ENCODE results near the gene TMED6.
A peak's percentile ranks its signal among the peaks of the same experiment; 100 is the strongest.

The TMED6 gene

DNA sequence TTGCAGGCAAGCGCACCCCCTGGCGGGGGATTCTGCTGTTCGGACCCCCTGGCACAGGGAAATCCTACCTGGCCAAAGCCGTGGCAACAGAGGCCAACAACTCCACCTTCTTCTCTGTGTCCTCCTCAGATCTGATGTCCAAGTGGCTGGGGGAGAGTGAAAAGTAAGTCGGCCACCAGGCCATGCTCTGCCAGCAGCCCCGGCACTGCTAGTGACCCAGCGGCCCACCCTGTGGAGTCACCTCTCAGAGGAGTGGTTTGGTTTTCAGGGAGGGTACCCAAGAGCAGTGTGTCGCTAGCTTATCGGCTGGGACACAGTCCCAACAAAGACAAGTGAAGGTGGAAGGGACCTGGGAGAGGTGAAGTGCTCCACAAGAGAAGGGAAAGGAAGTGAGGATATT is 32.2 kb downstream of the TMED6 start:
- no peak for DNase-seq
- no peaks in the 10 kb centered on the region for H3K9me3 Mint-ChIP-seq
- no peak overlapping the region for H3K4me3 Mint-ChIP-seq
- peaks cover 23% of the 10 kb centered on the region for H3K4me1 Mint-ChIP-seq
- TF ChIP-seq, protein P1, sequence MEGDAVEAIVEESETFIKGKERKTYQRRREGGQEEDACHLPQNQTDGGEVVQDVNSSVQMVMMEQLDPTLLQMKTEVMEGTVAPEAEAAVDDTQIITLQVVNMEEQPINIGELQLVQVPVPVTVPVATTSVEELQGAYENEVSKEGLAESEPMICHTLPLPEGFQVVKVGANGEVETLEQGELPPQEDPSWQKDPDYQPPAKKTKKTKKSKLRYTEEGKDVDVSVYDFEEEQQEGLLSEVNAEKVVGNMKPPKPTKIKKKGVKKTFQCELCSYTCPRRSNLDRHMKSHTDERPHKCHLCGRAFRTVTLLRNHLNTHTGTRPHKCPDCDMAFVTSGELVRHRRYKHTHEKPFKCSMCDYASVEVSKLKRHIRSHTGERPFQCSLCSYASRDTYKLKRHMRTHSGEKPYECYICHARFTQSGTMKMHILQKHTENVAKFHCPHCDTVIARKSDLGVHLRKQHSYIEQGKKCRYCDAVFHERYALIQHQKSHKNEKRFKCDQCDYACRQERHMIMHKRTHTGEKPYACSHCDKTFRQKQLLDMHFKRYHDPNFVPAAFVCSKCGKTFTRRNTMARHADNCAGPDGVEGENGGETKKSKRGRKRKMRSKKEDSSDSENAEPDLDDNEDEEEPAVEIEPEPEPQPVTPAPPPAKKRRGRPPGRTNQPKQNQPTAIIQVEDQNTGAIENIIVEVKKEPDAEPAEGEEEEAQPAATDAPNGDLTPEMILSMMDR (IDR thresholded peaks at IDR 0.05): no peak
- no peaks in the 10 kb centered on the region for H3K27me3 Mint-ChIP-seq (ENCODE audit: low read depth, poor library complexity)
- peak overlapping the region; percentile 98 for H3K27ac Mint-ChIP-seq
- H3K36me3 Mint-ChIP-seq (ENCODE audit: low read depth): peaks cover 51% of the 10 kb centered on the region

DNA sequence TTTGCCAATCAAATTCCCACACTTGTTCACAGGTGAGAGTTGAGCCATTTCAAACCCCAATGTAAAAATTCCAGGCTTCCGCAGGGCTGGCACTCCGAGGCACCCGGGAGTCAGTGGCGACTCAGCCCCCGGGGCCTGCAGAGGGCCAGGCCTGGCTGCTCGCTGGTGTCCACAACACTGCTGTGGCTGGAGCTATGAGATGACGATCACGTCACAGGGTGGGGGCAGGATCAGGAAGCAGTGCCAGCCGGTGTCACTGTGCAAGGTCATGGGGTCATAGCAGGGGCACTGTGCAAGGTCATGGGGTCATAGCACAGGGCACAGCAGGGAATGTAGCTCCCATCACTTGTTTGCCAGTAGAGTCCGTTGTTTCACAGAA is 32.7 kb downstream of the TMED6 start:
- H3K27ac Mint-ChIP-seq: no peak overlapping the region
- TF ChIP-seq, protein P1 (IDR thresholded peaks at IDR 0.05): no peak
- H3K4me3 Mint-ChIP-seq: no peak overlapping the region
- peaks cover 54% of the 10 kb centered on the region for H3K36me3 Mint-ChIP-seq (ENCODE audit: low read depth)
- peaks cover 24% of the 10 kb centered on the region for H3K4me1 Mint-ChIP-seq
- no peaks in the 10 kb centered on the region for H3K27me3 Mint-ChIP-seq (ENCODE audit: low read depth, poor library complexity)
- no peak for DNase-seq
- H3K9me3 Mint-ChIP-seq: no peaks in the 10 kb centered on the region

DNA sequence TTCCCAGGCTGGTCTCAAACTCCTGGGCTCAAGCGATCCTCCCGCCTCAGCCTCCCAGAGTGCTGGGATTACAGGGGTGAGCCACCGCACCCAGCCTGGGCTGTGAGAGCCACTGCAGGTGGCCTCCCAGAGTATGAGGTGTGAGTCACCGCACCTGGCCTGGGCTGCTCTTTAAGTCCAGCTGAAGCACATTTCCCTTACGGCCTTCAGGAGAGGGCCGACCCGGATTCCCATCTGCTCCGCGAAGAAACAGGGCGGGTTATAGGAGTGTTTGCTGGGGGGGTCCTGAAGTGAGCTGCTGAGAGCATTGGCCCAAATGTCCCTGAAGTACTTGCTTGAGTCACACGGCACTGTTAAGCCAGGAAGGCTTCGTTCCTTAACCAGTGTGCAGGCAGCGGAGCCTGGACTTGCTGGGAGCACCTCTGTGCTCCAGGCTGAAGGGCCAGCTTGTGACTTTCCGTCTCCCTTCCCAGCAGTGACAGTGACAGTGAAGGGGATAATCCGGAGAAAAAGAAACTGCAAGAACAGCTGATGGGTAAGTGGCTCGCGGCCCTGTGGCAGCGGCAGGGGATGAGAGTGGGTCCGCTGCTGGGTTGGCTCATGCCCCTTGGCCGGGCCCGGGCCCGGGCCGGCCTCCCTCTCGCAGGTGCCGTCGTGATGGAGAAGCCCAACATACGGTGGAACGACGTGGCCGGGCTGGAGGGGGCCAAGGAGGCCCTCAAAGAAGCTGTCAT is 33.2 kb downstream of the TMED6 start:
- Mint-ChIP-seq H3K4me1 (peaks cover 29% of the 10 kb centered on the region), H3K27ac (peak overlapping the region; percentile 72), H3K36me3 (ENCODE audit: low read depth) (peaks cover 60% of the 10 kb centered on the region), H3K9me3 (no peaks in the 10 kb centered on the region), H3K4me3 (no peak overlapping the region), H3K27me3 (ENCODE audit: low read depth, poor library complexity) (no peaks in the 10 kb centered on the region)
- TF ChIP-seq, protein P1 (IDR thresholded peaks at IDR 0.05): no peak
- DNase-seq: no peak

DNA sequence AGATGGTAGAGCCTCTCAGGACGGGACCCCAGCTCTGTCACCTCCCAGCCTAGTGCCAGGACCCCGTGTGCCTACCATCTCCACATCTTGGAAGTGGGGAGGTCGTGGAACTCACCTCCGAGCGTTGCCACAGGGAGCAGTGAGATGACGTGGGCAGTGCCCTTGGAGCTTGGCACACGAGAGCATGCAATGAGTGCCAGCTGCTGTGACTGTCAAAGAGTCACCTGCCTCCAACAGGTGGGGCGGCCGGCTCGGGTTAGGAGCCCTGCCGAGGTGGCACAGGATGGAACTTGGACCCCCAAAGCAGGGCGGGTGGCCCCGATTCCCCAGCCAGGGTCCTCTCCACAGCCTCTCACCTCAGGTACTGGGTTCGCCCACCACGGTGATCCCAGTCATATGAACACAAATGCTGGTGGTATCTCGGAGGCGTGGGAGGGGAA is 35.0 kb downstream of the TMED6 start:
- Mint-ChIP-seq H3K4me3 (no peak overlapping the region), H3K36me3 (ENCODE audit: low read depth) (peaks cover 47% of the 10 kb centered on the region), H3K27me3 (ENCODE audit: low read depth, poor library complexity) (no peaks in the 10 kb centered on the region), H3K27ac (no peak overlapping the region), H3K9me3 (no peaks in the 10 kb centered on the region), H3K4me1 (peaks cover 29% of the 10 kb centered on the region)
- no peak for DNase-seq
- TF ChIP-seq, protein P1 (IDR thresholded peaks at IDR 0.05): no peak

DNA sequence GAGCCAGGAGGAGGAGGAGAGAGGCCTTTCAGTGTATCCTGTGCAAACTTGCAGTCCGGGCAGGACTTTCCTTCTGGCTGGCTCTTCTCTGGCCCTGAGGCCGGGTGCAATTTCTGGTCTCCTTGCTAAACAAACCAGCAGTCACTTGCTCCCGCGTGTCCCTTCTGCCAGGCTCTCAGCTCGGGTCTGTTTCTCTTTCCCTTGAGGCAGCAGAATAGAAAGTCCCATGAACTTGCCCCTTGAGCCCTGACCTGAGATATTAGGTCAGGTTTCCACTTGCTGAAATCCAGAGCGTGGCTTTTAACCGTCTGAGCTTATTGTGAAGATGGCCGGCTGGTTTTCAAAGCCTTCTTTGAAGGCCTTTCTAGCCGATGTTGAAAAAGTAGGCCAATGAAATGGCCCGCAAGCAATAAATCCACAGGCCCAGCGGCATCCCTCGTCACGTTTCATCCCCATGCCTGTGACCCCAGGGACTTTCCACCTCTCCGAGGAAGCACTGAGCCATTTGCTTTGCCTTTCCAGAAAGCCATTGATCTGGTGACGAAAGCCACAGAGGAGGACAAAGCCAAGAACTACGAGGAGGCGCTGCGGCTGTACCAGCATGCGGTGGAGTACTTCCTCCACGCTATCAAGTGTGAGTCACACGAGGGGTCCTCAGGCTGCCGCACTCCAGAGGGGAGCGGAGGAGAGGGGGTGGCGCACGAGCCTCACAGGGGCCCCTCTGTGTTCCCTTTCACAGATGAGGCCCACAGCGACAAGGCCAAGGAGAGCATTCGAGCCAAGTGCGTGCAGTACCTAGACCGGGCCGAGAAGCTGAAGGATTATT is 35.9 kb downstream of the TMED6 start:
- Mint-ChIP-seq H3K4me3 (no peak overlapping the region), H3K27me3 (ENCODE audit: low read depth, poor library complexity) (no peaks in the 10 kb centered on the region), H3K4me1 (peaks cover 23% of the 10 kb centered on the region), H3K9me3 (no peaks in the 10 kb centered on the region), H3K27ac (peak overlapping the region; percentile 80), H3K36me3 (ENCODE audit: low read depth) (peaks cover 39% of the 10 kb centered on the region)
- TF ChIP-seq, protein P1 (IDR thresholded peaks at IDR 0.05): no peak
- DNase-seq: no peak

Measured in nephron progenitor cell (in vitro differentiated cells).